Activated naive CD8-positive, alpha-beta T cell (primary cell): ENCODE results near the gene FBXL17.

Source experiments
- H3K27ac Mint-ChIP-seq: one replicate; pipeline ENCODE4 v1.8.0; 2021; ENCODE audit warnings: mixed read lengths
- H3K27me3 Mint-ChIP-seq: one replicate; pipeline ENCODE4 v1.8.0; 2021; ENCODE audit warnings: mixed read lengths
- H3K36me3 Mint-ChIP-seq: one replicate; pipeline ENCODE4 v1.8.0; 2021; ENCODE audit warnings: mixed read lengths
- H3K4me1 Mint-ChIP-seq: one replicate; pipeline ENCODE4 v1.8.0; 2021; ENCODE audit warnings: low read depth, mixed read lengths
- H3K4me3 Mint-ChIP-seq: one replicate; pipeline ENCODE4 v1.8.0; 2021; ENCODE audit warnings: mild to moderate bottlenecking, mixed read lengths
- H3K9me3 Mint-ChIP-seq: one replicate; pipeline ENCODE4 v1.8.0; 2021; ENCODE audit warnings: low read depth, mixed read lengths

Gene FBXL17

DNA sequence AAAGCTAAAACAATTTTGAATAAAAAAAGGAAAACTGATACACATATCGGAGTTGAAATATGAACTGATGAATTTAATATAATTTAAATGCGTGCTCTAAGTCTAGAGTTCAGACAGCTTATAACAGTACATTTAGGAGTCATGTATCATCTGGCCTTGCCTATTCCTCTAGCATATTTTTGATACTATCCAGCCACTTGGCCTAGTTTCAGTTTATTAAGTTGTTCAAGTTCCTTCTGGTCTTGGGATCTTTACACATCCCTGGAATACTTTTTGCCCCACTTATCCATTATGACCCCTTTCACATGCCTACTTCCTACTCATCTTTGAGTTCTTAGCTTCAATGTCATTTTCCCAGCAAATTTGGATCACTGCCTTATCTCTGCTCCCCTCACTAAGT lies 518.8 kb downstream of the FBXL17 start:
- H3K27ac Mint-ChIP-seq, result no peak overlapping the region
- no peaks in the 10 kb centered on the region for H3K27me3 Mint-ChIP-seq
- no peak overlapping the region for H3K4me3 Mint-ChIP-seq
- no peaks in the 10 kb centered on the region for H3K4me1 Mint-ChIP-seq
- H3K9me3 Mint-ChIP-seq, result no peaks in the 10 kb centered on the region
- H3K36me3 Mint-ChIP-seq, result peaks cover 22% of the 10 kb centered on the region

DNA sequence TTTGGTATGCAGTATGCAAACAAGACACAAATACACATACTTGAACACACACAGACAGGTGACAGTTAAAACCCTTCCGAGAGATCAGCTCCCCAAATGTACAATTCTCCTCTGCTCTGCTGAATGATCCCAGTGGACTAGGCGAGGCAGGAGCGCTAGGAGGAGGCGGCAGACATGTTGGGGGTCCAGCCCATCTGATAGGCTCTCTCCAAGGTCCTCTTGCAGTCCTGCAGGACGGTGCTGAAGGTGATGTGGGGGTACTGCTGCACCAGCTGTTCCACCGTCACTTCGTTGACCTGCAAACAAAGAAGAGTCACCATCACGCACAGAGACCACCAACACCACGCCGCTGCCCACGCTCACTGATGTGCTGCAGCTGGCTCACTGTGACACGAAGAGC lies 520.3 kb downstream of the FBXL17 start:
- H3K4me3 Mint-ChIP-seq, result no peak overlapping the region
- H3K36me3 Mint-ChIP-seq, result peaks cover 14% of the 10 kb centered on the region
- H3K4me1 Mint-ChIP-seq, result no peaks in the 10 kb centered on the region
- no peaks in the 10 kb centered on the region for H3K9me3 Mint-ChIP-seq
- H3K27me3 Mint-ChIP-seq, result no peaks in the 10 kb centered on the region
- no peak overlapping the region for H3K27ac Mint-ChIP-seq

DNA sequence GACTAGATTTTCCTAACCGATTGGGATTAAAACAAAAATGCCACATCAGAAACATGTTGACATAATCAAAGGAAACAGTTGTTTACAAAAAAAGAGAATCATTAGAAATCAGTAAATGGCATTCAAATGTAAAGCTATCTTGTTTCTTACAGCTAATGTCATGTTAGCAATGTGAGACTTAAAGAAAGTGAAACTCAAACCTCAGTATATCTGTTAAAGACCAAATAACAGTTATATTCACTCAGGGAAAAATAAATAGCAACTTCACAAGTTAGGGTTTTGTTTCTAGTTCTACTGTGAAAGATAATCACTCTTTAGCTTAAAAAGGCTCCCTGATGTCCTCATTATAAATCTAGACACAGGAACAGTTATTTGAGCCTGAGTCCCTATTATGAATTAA lies 521.9 kb downstream of the FBXL17 start:
- Mint-ChIP-seq H3K27ac (no peak overlapping the region), H3K4me3 (no peak overlapping the region), H3K4me1 (no peaks in the 10 kb centered on the region), H3K36me3 (peaks cover 12% of the 10 kb centered on the region), H3K9me3 (no peaks in the 10 kb centered on the region), H3K27me3 (no peaks in the 10 kb centered on the region)

DNA sequence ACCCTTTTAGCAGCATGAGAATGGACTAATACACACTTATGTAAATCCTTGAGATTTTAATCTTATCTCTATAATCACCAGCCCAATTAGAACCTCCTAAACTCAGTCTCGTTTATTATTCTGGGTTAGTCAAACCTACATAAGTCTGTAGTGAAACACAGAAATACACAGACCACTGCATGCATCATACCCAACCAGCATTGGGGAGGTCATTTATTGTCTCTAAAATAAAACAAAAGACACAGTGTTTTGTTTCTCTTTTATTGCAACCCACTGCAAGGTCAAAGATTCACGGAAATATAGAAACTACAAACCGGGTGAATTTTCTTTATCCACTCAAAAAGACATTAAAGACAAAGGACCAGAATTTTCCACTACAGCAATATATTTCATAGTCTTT lies 523.1 kb downstream of the FBXL17 start:
- Mint-ChIP-seq H3K36me3 (peaks cover 6% of the 10 kb centered on the region), H3K27me3 (no peaks in the 10 kb centered on the region), H3K4me3 (no peak overlapping the region), H3K27ac (no peak overlapping the region), H3K4me1 (no peaks in the 10 kb centered on the region), H3K9me3 (no peaks in the 10 kb centered on the region)

DNA sequence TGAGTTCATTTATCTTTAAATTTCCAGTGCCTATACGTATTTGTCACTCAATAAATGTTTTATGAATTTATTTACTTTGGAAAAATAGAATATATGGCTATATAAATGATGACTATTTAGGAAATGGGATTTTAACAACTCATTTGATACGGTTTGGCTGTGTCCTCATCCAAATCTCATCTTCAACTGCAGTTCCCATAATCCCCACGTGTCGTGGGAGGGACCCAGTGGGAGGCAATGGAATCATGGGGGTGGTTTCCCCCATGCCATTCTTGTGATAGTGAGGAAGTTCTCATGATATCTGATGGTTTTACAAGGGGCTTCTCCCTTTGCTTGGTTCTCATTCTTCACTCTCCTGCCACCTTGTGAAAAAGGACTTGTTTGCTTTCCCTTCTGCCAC lies 523.6 kb downstream of the FBXL17 start:
- Mint-ChIP-seq H3K36me3 (peaks cover 6% of the 10 kb centered on the region), H3K4me3 (no peak overlapping the region), H3K9me3 (no peaks in the 10 kb centered on the region), H3K27ac (no peak overlapping the region), H3K4me1 (no peaks in the 10 kb centered on the region), H3K27me3 (no peaks in the 10 kb centered on the region)

DNA sequence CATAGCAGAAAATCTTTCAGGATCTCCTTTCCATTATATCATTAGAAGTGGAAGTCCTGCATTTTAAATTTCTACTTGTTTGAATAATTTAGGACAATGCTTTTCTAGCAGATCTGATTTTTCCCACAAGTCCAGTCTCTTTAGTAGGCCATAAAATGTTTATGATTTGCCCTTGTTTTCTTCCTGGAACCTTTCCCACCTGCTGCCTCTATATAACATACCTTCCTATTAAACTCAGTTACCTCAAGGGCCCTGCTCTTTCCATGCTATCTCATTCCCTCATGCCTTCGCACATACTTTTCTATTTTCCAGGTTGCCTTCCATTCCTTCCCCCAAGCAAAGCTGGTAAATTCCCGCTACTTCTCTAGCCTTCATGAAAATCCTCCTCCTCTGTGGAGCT lies 524.1 kb downstream of the FBXL17 start:
- no peaks in the 10 kb centered on the region for H3K27me3 Mint-ChIP-seq
- H3K27ac Mint-ChIP-seq, result no peak overlapping the region
- H3K36me3 Mint-ChIP-seq, result peaks cover 6% of the 10 kb centered on the region
- no peaks in the 10 kb centered on the region for H3K9me3 Mint-ChIP-seq
- no peak overlapping the region for H3K4me3 Mint-ChIP-seq
- H3K4me1 Mint-ChIP-seq, result no peaks in the 10 kb centered on the region

DNA sequence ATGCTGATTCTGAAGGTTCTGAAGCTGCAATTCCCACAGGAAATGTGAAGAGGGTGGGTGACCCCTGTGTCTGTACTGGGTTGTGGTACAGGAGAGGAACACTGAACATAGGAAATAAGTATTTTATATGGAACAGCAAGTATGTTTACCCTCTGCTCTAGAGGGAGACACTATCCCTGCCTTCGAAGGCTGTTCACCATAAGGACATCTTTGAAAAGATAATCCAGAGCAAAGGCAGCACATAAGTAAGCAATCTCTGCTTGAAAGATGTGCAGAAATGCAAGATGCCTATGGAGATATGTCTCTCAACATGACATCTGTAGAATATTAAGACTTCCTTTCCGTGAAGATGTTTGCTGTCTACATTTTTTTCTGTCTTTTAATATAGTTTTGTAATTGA lies 526.7 kb downstream of the FBXL17 start:
- H3K4me3 Mint-ChIP-seq, result no peak overlapping the region
- H3K27ac Mint-ChIP-seq, result no peak overlapping the region
- H3K36me3 Mint-ChIP-seq, result no peaks in the 10 kb centered on the region
- no peaks in the 10 kb centered on the region for H3K9me3 Mint-ChIP-seq
- no peaks in the 10 kb centered on the region for H3K4me1 Mint-ChIP-seq
- no peaks in the 10 kb centered on the region for H3K27me3 Mint-ChIP-seq

DNA sequence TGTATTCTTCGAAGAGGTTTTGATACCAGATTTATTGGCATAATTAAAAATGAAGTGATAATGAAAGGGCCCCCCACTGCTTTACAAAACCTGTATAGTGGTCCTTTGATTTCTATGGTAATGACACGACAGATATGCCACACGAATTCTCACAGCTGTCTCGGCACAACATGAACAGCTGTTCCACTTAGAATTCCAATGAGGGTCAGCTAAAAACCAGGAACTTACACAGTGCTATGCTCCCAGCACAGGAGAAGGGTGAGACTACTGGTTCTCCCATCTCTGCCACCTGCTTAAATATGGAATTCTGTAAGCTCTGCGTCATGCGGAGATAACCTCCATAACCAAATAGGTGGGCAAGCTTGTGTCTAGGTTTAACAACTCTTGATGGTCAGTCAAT lies 528.2 kb downstream of the FBXL17 start:
- H3K27ac Mint-ChIP-seq, result no peak overlapping the region
- no peaks in the 10 kb centered on the region for H3K4me1 Mint-ChIP-seq
- H3K9me3 Mint-ChIP-seq, result no peaks in the 10 kb centered on the region
- H3K4me3 Mint-ChIP-seq, result no peak overlapping the region
- H3K27me3 Mint-ChIP-seq, result no peaks in the 10 kb centered on the region
- H3K36me3 Mint-ChIP-seq, result no peaks in the 10 kb centered on the region

DNA sequence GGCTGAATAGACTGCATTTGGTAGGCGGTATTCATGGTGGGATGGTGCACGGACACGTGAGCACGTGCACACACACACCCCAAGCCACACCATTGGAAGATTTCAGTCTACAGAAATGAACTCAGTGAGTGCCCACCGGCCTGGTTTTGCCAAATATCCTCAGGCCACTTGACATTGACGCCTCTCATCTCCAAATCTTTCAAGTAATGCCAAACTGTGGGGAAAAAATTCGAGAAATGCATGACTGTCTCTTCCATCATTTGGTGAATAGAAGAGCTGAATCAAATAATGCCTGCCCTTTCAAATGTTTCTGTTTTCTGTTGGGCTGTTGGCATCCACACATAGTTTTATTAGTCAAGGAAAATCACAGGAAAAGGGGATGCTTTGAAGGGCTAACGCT lies 528.9 kb downstream of the FBXL17 start:
- H3K4me1 Mint-ChIP-seq, result no peaks in the 10 kb centered on the region
- no peaks in the 10 kb centered on the region for H3K36me3 Mint-ChIP-seq
- H3K4me3 Mint-ChIP-seq, result no peak overlapping the region
- H3K27me3 Mint-ChIP-seq, result no peaks in the 10 kb centered on the region
- no peak overlapping the region for H3K27ac Mint-ChIP-seq
- H3K9me3 Mint-ChIP-seq, result no peaks in the 10 kb centered on the region

DNA sequence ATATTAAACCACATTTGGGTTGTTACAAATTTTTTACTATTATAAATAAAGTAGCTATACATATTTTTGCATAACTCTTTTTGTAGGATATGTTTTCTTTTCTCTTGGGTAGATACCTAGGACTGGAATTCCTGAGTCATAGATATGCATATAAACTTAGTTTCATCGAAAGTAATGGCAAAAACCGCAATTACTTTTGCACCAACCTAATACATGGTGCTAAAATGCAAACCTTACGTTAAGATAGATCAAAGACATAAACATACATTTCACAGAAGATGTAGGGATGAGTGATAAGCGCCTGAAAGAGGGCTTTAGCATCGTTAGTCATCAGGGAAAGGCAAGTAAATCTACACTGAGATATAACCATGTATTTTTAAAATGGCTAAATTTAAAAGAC lies 532.8 kb downstream of the FBXL17 start:
- H3K4me1 Mint-ChIP-seq, result no peaks in the 10 kb centered on the region
- no peaks in the 10 kb centered on the region for H3K36me3 Mint-ChIP-seq
- no peaks in the 10 kb centered on the region for H3K9me3 Mint-ChIP-seq
- no peaks in the 10 kb centered on the region for H3K27me3 Mint-ChIP-seq
- H3K4me3 Mint-ChIP-seq, result no peak overlapping the region
- no peak overlapping the region for H3K27ac Mint-ChIP-seq

DNA sequence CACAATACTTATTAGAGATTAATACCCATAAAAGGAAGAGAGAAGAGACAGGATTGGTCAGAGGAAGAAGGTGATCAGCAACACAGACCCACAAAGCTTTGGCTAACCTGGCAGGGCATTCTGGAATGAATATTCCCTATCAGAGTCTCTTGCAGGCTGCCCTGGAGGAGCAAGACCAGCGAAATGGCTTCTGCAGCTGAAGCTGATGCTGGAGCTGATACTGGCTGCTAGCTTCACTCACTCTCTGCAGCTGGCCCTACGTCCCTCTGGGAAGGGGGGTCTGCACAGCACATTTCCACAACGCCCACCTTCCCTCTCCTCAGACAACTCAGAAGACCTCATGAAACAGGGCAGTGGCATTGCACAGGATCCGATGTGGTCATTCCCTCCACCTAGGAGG lies 541.3 kb downstream of the FBXL17 start:
- Mint-ChIP-seq H3K27me3 (peaks cover 5% of the 10 kb centered on the region), H3K36me3 (no peaks in the 10 kb centered on the region), H3K4me3 (no peak overlapping the region), H3K4me1 (no peaks in the 10 kb centered on the region), H3K27ac (no peak overlapping the region), H3K9me3 (no peaks in the 10 kb centered on the region)

DNA sequence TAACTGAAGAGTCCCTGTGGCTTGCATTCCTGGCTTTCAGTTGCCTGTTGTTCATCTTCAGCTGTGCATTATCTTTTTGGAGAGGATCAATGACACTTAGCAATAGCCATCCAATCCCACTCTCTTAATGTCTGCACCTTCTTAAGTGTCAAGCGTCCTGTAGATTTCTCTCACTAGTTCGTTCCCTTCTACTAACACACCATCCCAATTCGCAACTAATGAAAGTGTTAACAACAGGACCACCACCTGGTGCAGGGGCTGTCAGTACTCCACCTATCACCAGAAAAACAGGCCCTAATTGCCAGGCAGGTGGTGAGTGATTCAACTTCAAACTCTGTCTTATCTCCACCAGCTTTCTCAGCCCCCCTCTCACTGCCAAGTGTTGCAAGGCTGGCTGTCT lies 541.7 kb downstream of the FBXL17 start:
- peaks cover 5% of the 10 kb centered on the region for H3K27me3 Mint-ChIP-seq
- H3K4me1 Mint-ChIP-seq, result no peaks in the 10 kb centered on the region
- no peaks in the 10 kb centered on the region for H3K36me3 Mint-ChIP-seq
- no peak overlapping the region for H3K27ac Mint-ChIP-seq
- H3K4me3 Mint-ChIP-seq, result no peak overlapping the region
- no peaks in the 10 kb centered on the region for H3K9me3 Mint-ChIP-seq

DNA sequence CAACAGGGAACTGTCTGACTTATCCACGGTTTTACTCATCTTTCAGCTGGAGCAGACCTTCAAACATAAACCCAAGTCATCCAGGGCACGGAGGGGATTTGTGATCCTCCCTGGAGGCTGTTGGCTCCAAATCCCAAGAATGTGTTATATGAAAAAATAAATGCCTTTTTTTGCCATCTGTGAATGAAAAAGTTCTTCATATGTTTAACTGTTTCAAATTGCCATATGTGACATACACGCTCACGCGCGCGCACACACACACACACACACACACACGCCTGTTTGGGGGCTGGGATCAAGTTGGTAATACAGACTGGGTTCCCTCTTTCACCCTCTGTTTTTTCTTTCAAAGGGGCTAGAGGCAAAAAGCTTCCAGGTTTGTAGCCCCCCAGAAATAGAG lies 546.8 kb downstream of the FBXL17 start:
- no peak overlapping the region for H3K27ac Mint-ChIP-seq
- H3K9me3 Mint-ChIP-seq, result no peaks in the 10 kb centered on the region
- no peak overlapping the region for H3K4me3 Mint-ChIP-seq
- H3K36me3 Mint-ChIP-seq, result no peaks in the 10 kb centered on the region
- H3K27me3 Mint-ChIP-seq, result no peaks in the 10 kb centered on the region
- no peaks in the 10 kb centered on the region for H3K4me1 Mint-ChIP-seq

DNA sequence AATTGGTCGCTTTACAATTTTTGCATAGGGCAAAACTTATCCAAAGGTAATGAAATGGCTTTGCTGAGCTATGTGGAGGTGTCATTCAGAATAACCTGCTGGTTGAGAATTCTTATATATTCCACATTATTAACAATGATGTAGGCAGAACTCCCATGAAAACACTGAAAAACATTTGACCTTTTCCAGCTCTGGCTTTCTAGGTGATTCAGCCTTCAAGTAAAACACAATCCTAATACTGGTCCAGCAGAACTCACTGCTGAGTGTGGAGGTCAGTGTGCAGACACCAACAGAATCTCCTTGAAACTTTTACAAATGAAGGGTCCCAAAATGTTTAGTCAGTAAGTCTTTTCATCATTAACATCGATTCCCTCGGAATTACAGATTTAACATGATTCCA lies 549.2 kb downstream of the FBXL17 start:
- no peaks in the 10 kb centered on the region for H3K36me3 Mint-ChIP-seq
- no peaks in the 10 kb centered on the region for H3K9me3 Mint-ChIP-seq
- no peak overlapping the region for H3K27ac Mint-ChIP-seq
- H3K4me1 Mint-ChIP-seq, result no peaks in the 10 kb centered on the region
- no peaks in the 10 kb centered on the region for H3K27me3 Mint-ChIP-seq
- no peak overlapping the region for H3K4me3 Mint-ChIP-seq

DNA sequence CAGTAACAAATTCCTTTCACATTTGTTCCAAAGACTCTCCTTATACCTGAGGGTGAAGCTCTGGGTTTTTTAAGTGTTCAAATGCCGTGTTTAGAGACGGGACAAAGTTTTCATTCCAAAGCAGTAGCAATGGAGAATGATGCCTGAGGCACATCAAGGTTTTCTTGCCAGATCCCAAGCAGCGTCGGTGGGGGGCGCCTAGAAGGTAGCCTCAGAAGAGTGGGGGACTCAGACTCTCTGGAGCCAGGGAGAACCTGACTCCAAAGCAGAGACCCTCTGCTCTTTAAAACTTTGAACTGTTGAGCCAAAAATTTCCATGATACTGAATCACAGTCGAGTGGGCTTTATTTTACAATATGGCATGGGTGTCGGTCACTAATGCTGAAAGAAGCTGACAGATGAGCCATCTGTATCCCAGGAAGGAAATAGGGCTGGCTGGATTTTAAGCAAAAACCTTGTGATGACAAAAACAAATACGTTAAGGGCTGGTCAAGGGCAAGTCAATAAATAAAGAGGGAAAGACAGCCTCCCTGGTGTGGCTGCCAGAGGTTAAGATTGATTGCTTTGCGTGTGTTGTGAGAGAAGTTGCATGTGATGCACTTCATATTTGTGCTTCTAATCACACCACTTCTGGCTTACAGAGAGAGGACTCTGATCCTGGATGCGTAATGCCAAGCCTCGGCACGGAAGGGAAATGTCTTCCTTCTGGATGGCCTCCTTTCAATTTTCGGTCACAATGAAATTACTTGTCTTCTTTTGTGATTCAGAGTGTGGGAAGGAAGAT lies 550.1 kb downstream of the FBXL17 start:
- Mint-ChIP-seq H3K4me3 (no peak overlapping the region), H3K27ac (no peak overlapping the region), H3K9me3 (no peaks in the 10 kb centered on the region), H3K4me1 (no peaks in the 10 kb centered on the region), H3K27me3 (no peaks in the 10 kb centered on the region), H3K36me3 (no peaks in the 10 kb centered on the region)

DNA sequence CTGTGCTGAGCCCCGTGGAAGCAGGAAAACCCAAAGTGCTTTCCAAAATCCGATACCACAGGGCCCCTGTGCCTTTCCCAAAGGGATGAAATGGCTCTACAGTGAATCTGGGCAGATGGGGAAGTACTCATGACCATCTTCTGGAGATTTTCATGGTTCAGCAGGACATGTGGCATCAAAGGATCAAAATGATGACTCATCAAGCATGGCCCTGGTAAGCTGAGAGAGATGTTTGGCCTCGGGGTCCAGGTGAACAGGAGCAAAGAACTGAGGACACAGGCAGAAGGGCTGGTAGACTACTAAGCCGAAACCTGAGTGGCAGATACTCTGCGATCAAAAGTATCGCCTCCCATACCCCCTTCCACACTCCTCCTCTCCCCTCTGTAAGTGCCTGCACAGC lies 551.1 kb downstream of the FBXL17 start:
- H3K4me3 Mint-ChIP-seq, result no peak overlapping the region
- H3K36me3 Mint-ChIP-seq, result no peaks in the 10 kb centered on the region

More for the DNA sequence above, 551.1 kb downstream of the FBXL17 start:
- Mint-ChIP-seq H3K9me3 (no peaks in the 10 kb centered on the region), H3K27ac (no peak overlapping the region), H3K27me3 (no peaks in the 10 kb centered on the region), H3K4me1 (no peaks in the 10 kb centered on the region)
